Measurements from ENCODE around the gene FHIP1B. TPM values are rescaled to one million over a fixed set of nuclear protein-coding genes. Genes with fewer than 3 reads are reported as not detected.

The FHIP1B gene
- total and polyA plus RNA-seq, 2 donors from 2014 or later = 35.1 to 42.5 TPM

DNA sequence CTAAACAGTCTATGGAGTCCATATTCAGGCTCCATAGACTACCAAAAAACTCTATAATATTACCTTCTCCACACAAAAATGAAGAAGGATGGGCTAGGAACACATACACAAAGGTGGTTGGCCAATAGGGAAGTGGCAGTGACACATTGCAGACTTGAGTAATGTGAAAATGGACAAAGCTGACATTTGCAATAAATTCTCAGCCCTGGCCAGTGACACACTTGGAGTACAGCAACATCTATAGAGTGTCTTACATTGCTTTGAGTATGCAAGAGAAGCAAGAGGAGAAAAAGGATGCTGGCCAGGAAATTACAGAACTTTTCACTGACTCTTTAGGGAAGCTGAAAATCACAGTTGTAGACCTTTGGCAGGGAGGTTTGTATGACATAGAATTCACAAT lies 42.7 kb downstream of the FHIP1B start:
- TF ChIP-seq, protein P1, sequence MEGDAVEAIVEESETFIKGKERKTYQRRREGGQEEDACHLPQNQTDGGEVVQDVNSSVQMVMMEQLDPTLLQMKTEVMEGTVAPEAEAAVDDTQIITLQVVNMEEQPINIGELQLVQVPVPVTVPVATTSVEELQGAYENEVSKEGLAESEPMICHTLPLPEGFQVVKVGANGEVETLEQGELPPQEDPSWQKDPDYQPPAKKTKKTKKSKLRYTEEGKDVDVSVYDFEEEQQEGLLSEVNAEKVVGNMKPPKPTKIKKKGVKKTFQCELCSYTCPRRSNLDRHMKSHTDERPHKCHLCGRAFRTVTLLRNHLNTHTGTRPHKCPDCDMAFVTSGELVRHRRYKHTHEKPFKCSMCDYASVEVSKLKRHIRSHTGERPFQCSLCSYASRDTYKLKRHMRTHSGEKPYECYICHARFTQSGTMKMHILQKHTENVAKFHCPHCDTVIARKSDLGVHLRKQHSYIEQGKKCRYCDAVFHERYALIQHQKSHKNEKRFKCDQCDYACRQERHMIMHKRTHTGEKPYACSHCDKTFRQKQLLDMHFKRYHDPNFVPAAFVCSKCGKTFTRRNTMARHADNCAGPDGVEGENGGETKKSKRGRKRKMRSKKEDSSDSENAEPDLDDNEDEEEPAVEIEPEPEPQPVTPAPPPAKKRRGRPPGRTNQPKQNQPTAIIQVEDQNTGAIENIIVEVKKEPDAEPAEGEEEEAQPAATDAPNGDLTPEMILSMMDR (IDR thresholded peaks at IDR 0.05; ENCODE audit: borderline replicate concordance, extremely low read depth, insufficient read depth) = no peak
- no peak for FAIRE-seq
- no peak overlapping the region for H3K27ac ChIP-seq (ENCODE audit: low read depth in 2 of 2, low read length in 2 of 2)

DNA sequence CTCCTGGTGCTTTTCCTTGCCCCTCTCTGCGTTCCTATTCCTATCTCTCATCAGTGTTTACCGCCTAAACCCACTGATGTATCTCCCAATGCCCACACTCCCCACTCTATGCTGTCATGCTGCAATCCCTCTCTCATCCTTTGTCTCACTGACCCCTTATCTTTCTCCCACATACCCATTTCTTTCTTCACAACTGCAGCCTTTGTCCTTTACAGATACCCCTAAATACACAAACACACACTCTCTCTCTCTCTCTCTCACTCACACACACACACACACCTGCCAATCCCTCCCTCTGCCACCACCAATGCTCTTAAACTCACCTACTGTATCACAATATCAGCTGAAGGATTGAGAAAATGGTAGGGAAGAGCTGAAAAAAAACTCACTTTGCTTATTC lies 59.0 kb downstream of the FHIP1B start:
- TF ChIP-seq, protein P1 (IDR thresholded peaks at IDR 0.05; ENCODE audit: borderline replicate concordance, extremely low read depth, insufficient read depth) = no peak
- no peak overlapping the region for H3K9ac ChIP-seq (ENCODE audit: low read length in 3 of 3)
- no peak for FAIRE-seq
- no peak overlapping the region for H3K4me3 ChIP-seq (ENCODE audit: low read length in 3 of 3)
- H3K27me3 ChIP-seq (ENCODE audit: control insufficient read depth, insufficient read depth, low read length) = no peaks in the 10 kb centered on the region
- no peaks in the 10 kb centered on the region for H3K9me3 ChIP-seq (ENCODE audit: control insufficient read depth in 2 of 3, insufficient read depth in 1 of 3, low read length in 3 of 3)
- H3K4me1 ChIP-seq (ENCODE audit: control insufficient read depth in 2 of 3, insufficient read depth in 2 of 3, low read depth in 1 of 3, low read length in 3 of 3) = no peaks in the 10 kb centered on the region
- H3K27ac ChIP-seq (ENCODE audit: low read depth in 2 of 2, low read length in 2 of 2) = no peak overlapping the region
- no peaks in the 10 kb centered on the region for H3K36me3 ChIP-seq (ENCODE audit: control insufficient read depth in 2 of 3, insufficient read depth in 3 of 3, low read length in 3 of 3)
- intact Hi-C loops (cut with DNase I) = no loop called here
- no peak for DNase-seq

More for the DNA sequence above, 42.7 kb downstream of the FHIP1B start:
- H3K36me3 ChIP-seq (ENCODE audit: control insufficient read depth in 2 of 3, insufficient read depth in 3 of 3, low read length in 3 of 3) = no peaks in the 10 kb centered on the region
- intact Hi-C loops (cut with DNase I) = no loop called here
- no peak overlapping the region for H3K9ac ChIP-seq (ENCODE audit: low read length in 3 of 3)
- no peaks in the 10 kb centered on the region for H3K9me3 ChIP-seq (ENCODE audit: control insufficient read depth in 2 of 3, insufficient read depth in 1 of 3, low read length in 3 of 3)
- H3K4me3 ChIP-seq (ENCODE audit: low read length in 3 of 3) = no peak overlapping the region
- H3K27me3 ChIP-seq (ENCODE audit: control insufficient read depth, insufficient read depth, low read length) = no peaks in the 10 kb centered on the region
- no peaks in the 10 kb centered on the region for H3K4me1 ChIP-seq (ENCODE audit: control insufficient read depth in 2 of 3, insufficient read depth in 2 of 3, low read depth in 1 of 3, low read length in 3 of 3)
- DNase-seq = no peak

DNA sequence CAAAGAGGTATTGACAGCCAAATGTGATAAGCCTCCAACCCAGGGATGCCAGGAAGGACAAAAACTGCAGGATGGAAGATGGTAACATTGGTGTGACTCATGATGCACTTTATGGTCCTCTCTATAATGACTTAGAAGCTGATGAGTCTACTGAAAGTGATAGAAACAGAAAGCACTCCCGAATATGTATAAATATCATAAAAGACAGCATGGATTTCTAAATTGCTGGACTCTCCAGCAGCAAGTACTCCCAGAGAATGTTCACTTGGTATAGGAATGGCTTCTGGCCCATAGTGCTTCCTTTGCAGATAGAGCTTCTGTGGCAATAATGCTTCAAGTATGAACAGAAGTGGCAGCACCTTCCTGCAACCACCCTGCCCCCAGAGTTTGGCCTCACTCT lies 64.2 kb downstream of the FHIP1B start, which contains the start of gene OR52B2:
Gene OR52B2 (minus strand): TSS at position 101 of the 400 bp plus-strand sequence. CDS start 0 bp downstream, at position 101.
- H3K36me3 ChIP-seq (ENCODE audit: control insufficient read depth in 2 of 3, insufficient read depth in 3 of 3, low read length in 3 of 3) = no peaks in the 10 kb centered on the region
- DNase-seq = no peak
- peaks cover 0 to 4% (median 0%) of the 10 kb centered on the region in 3 donors for H3K9me3 ChIP-seq (ENCODE audit: control insufficient read depth in 2 of 3, insufficient read depth in 1 of 3, low read length in 3 of 3)
- no peak within 1 kb of the TSS for H3K27ac ChIP-seq (ENCODE audit: low read depth in 2 of 2, low read length in 2 of 2)
- no peak within 1 kb of the TSS for H3K9ac ChIP-seq (ENCODE audit: low read length in 3 of 3)
- no peak for FAIRE-seq
- intact Hi-C loops (cut with DNase I) = no loop called here
- H3K4me1 ChIP-seq (ENCODE audit: control insufficient read depth in 2 of 3, insufficient read depth in 2 of 3, low read depth in 1 of 3, low read length in 3 of 3) = no peaks in the 10 kb centered on the region
- TF ChIP-seq, protein P1 (IDR thresholded peaks at IDR 0.05; ENCODE audit: borderline replicate concordance, extremely low read depth, insufficient read depth) = no peak
- no peak within 1 kb of the TSS for H3K4me3 ChIP-seq (ENCODE audit: low read length in 3 of 3)
- H3K27me3 ChIP-seq (ENCODE audit: control insufficient read depth, insufficient read depth, low read length) = no peaks in the 10 kb centered on the region

Other genes starting within 250 kb of the FHIP1B start
- gene OR52L1, start 247.7 kb downstream of the FHIP1B start, total RNA-seq = not detected
- gene OR52L1, start 247.7 kb downstream of the FHIP1B start, polyA plus RNA-seq (ENCODE audit: insufficient read depth, low read depth, low replicate concordance) = not detected
- gene OR56A4, start 227.7 kb downstream of the FHIP1B start, total RNA-seq = 0.09 TPM
- gene OR56A4, start 227.7 kb downstream of the FHIP1B start, polyA plus RNA-seq (ENCODE audit: insufficient read depth, low read depth, low replicate concordance) = not detected
- 0.03 TPM for gene OR56A1, start 203.9 kb downstream of the FHIP1B start, total RNA-seq
- gene OR56A1, start 203.9 kb downstream of the FHIP1B start, polyA plus RNA-seq (ENCODE audit: insufficient read depth, low read depth, low replicate concordance) = not detected
- not detected for gene OR56B4, start 127.0 kb downstream of the FHIP1B start, total RNA-seq
- gene OR56B4, start 127.0 kb downstream of the FHIP1B start, polyA plus RNA-seq (ENCODE audit: insufficient read depth, low read depth, low replicate concordance) = not detected
- not detected for gene OR52B2, start 64.3 kb downstream of the FHIP1B start, total RNA-seq
- not detected for gene OR52B2, start 64.3 kb downstream of the FHIP1B start, polyA plus RNA-seq (ENCODE audit: insufficient read depth, low read depth, low replicate concordance)
- gene OR52W1, start 35.4 kb downstream of the FHIP1B start, total RNA-seq = not detected
- not detected for gene OR52W1, start 35.4 kb downstream of the FHIP1B start, polyA plus RNA-seq (ENCODE audit: insufficient read depth, low read depth, low replicate concordance)
- gene C11orf42, start 29.1 kb downstream of the FHIP1B start, total RNA-seq = not detected
- gene C11orf42, start 29.1 kb downstream of the FHIP1B start, polyA plus RNA-seq (ENCODE audit: insufficient read depth, low read depth, low replicate concordance) = not detected
- gene CNGA4, start 4.5 kb upstream of the FHIP1B start, total RNA-seq = 0.22 TPM
- gene CNGA4, start 4.5 kb upstream of the FHIP1B start, polyA plus RNA-seq (ENCODE audit: insufficient read depth, low read depth, low replicate concordance) = not detected
- not detected for gene CCKBR, start 25.2 kb upstream of the FHIP1B start, total RNA-seq
- gene CCKBR, start 25.2 kb upstream of the FHIP1B start, polyA plus RNA-seq (ENCODE audit: insufficient read depth, low read depth, low replicate concordance) = not detected
- 58.1 TPM for gene CAVIN3, start 85.9 kb upstream of the FHIP1B start, total RNA-seq
- gene CAVIN3, start 85.9 kb upstream of the FHIP1B start, polyA plus RNA-seq (ENCODE audit: insufficient read depth, low read depth, low replicate concordance) = 55.1 TPM
- gene SMPD1, start 155.8 kb upstream of the FHIP1B start, total RNA-seq = 76.0 TPM
- gene SMPD1, start 155.8 kb upstream of the FHIP1B start, polyA plus RNA-seq (ENCODE audit: insufficient read depth, low read depth, low replicate concordance) = 155 TPM
- 43.7 TPM for gene APBB1, start 184.5 kb upstream of the FHIP1B start, total RNA-seq
- 67.2 TPM for gene APBB1, start 184.5 kb upstream of the FHIP1B start, polyA plus RNA-seq (ENCODE audit: insufficient read depth, low read depth, low replicate concordance)
- 1.3 TPM for gene HPX, start 206.4 kb upstream of the FHIP1B start, total RNA-seq
- gene HPX, start 206.4 kb upstream of the FHIP1B start, polyA plus RNA-seq (ENCODE audit: insufficient read depth, low read depth, low replicate concordance) = 0.88 TPM
- gene TRIM3, start 239.3 kb upstream of the FHIP1B start, total RNA-seq = 20.8 TPM
- gene TRIM3, start 239.3 kb upstream of the FHIP1B start, polyA plus RNA-seq (ENCODE audit: insufficient read depth, low read depth, low replicate concordance) = 10.8 TPM
- 45.6 TPM for gene ARFIP2, start 246.7 kb upstream of the FHIP1B start, total RNA-seq
- 62.3 TPM for gene ARFIP2, start 246.7 kb upstream of the FHIP1B start, polyA plus RNA-seq (ENCODE audit: insufficient read depth, low read depth, low replicate concordance)
- gene TIMM10B, start 246.9 kb upstream of the FHIP1B start, total RNA-seq = 44.7 TPM
- gene TIMM10B, start 246.9 kb upstream of the FHIP1B start, polyA plus RNA-seq (ENCODE audit: insufficient read depth, low read depth, low replicate concordance) = 34.6 TPM